Retinal pigment epithelial cell (primary cell): ENCODE data around the gene PLRG1.

Experiments
- DNase-seq: peaks from one replicate; pipeline ENCODE4 v3.0.0-alpha.2; 2010; ENCODE audit warnings: low read depth
- H3K4me3 ChIP-seq: 2 replicates; pipeline ENCODE4 v1.5.1; 2011; ENCODE audit warnings: mild to moderate bottlenecking, low read length, control low read depth, moderate library complexity
- TF ChIP-seq, protein P1 (sequence below): conservative IDR thresholded peaks from 2 replicates; pipeline ENCODE4 v1.5.1; 2011; ENCODE audit warnings: low read depth, low read length, control low read depth, inconsistent platforms

PLRG1 gene

DNA sequence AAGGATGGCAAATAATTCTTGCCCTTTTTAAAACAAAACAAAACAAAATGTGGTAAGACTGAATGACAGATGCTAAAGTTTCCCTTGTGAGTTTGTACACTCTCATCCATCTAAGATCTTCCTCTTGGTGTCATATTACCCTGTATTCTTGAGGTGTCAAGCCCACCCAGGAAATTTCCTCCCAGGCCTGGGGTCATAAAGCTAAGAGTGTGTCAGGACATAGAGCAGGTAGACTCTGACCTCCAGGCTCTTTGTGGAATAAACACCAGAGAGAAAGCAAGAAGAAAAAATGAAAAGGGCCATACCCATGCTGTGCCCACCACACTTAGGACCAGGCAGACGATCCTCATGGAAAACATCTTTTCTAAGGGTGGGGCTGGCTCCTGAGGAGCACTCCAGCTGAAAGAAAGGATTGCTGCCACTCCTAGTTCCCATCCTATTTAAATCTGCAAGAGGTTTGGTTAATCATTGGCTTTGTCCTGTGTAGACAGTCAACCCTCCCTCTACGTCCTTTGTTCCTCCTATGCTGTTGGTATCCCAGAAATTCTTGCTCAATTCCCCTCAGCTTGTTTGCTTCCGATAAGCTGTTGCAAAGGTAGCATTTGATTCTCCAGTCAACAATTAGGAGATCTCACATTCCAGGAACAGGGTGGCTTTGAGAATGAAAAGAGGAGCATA lies 40.3 kb upstream of the PLRG1 start, which contains the start of gene FGA:
FGA (minus strand) TSS at position 414 of the 678 bp plus-strand sequence; CDS start at position 359, 55 bp downstream.
- H3K4me3 ChIP-seq: no peak within 1 kb of the TSS
- DNase-seq: no peak
- TF ChIP-seq, protein P1, sequence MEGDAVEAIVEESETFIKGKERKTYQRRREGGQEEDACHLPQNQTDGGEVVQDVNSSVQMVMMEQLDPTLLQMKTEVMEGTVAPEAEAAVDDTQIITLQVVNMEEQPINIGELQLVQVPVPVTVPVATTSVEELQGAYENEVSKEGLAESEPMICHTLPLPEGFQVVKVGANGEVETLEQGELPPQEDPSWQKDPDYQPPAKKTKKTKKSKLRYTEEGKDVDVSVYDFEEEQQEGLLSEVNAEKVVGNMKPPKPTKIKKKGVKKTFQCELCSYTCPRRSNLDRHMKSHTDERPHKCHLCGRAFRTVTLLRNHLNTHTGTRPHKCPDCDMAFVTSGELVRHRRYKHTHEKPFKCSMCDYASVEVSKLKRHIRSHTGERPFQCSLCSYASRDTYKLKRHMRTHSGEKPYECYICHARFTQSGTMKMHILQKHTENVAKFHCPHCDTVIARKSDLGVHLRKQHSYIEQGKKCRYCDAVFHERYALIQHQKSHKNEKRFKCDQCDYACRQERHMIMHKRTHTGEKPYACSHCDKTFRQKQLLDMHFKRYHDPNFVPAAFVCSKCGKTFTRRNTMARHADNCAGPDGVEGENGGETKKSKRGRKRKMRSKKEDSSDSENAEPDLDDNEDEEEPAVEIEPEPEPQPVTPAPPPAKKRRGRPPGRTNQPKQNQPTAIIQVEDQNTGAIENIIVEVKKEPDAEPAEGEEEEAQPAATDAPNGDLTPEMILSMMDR: no peak

DNA sequence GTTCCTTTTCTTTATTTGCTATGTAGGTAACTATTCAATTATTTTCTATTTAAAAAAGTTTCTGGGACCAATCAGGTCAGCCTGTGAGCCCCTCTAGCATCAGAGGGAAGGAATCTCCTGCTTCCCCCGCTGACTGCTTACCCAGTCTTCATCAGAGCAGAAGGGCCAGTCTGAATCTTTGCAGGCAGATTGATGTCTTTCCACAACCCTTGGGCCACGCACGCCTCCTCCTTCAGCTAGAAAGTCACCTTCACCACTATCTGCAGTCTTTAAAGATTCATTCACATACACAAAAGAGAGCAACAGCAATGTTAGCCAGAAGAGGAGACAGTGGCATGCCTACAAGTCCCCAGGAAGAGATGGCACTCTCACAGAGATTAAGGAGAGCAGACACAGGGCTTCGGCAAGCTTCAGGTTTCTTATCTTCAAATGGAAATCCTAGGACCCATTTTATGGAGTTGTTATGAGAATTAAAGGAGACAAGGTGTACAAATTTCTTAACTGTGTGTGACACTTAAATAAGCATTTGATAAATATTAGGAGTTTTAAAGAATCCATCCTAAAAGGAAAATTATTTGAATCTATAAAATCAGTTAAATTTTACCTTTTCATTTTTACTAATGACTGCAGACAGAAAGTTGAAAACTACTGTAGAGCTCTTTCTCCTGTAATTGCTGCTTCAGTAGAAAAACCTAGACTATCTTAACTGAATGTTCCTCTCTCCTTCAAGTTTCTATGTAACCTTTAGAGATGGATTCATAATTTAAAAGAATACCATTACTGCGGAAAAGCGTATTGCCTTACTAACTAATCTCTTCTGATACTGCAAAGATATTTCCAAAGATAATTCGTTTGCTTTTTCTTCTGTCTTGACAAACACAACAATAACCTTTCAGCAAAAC lies 39.3 kb upstream of the PLRG1 start:
- H3K4me3 ChIP-seq: no peak overlapping the region
- TF ChIP-seq, protein P1: no peak

DNA sequence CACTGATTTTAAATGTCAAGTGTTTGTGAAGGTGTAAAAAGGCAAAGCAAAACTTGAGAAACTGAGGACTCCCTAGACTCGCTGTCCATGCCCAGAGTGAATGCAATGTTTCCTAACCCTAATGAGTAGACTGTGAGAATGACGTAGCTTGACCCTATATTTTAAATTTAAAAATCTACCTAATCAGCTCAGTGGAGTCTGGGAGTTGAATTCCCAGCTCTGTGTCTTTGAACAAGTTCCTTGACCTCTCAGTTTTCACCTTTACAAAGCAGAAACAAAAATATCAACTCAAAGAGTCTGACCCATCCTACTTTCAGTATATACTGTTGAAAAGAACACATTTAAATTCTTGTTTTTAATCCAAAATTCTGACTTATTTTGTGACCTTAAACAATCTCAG lies 38.0 kb upstream of the PLRG1 start:
- no peak overlapping the region for H3K4me3 ChIP-seq
- TF ChIP-seq, protein P1: no peak
- no peak for DNase-seq

More for the DNA sequence above, 39.3 kb upstream of the PLRG1 start:
- no peak for DNase-seq

DNA sequence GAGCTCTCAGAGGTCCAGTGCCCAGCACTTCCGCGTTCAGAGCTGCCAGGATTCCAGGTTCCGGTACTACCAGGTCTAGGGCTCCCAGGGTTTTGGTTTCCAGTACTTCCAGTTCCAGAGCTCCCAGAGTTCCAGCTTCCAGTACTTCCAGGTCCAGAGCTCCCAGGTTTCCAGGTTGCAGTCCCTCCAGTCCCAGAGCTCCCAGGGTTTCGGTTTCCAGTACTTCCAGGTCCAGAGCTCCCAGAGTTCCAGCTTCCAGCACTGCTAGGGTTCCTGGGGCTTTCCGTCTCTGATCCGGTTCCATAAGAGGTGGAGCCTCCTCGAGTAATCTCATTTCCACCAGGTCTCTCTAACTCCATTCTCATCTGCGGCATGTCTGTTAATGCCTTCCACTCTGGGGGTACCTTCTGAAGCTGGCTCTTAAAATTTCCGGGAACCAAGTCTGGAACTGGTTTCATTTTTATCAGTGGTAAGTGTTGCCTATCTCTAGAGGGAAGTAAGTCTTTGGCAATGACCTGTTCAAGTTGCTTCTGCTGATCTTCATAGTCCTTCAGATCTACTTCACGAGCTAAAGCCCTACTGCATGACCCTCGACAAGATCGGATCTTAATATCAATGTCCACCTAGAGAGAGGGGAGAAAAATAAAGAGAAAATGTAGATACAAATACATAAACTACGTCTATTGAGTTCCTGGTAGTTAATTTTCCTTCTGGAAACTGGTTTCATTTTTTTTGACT lies 36.3 kb upstream of the PLRG1 start:
- TF ChIP-seq, protein P1: no peak
- no peak overlapping the region for H3K4me3 ChIP-seq
- DNase-seq: no peak

DNA sequence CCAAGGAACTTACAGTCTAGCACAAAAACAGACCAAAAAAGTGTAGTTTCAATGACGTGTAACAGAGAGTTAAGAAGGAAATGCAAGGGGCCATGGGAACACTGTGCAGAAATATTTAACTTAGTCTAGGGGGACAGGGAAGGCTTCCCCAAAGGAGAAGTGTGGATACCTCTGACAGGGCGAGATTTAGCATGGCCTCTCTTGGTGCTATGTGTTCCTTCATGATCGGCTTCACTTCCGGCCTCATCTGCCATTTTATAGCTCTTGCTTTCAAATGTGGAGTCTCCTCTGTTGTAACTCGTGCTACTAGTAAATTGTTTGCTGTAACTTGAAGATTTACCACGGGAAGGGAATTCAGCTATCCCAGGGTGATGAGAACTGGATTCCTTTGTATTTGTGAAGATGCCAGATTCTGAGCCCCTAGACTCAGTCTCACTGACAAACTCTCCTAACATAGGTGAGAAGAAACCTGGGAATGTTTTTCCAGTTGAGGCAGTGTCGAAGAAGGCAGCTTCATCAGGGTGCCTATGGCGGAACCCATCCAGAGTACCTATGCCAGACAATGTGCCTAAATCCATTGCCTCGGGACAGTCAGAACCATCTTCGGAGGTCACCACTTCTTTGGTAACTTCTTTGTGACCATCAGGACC lies 35.3 kb upstream of the PLRG1 start:
- DNase-seq: no peak
- no peak overlapping the region for H3K4me3 ChIP-seq
- TF ChIP-seq, protein P1: no peak

DNA sequence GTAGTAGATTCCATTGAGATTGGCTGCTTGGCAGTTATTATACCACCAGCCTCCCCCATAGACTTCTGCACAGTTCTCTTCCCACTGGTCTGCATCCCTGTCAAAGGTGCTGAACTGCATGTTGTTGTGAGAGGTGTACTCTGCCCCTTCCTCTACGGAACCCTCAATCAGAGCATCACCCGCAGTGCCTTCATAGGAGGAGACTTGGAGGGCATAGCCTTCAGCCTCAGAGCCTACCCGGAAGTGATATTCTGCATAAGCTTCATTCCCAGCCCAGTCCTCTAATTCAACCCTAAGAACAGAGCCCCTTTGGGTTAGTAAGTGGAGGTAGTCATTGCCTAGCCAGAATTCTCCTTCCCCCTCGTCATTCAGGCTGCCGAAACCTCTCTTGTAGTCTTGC lies 34.1 kb upstream of the PLRG1 start:
- no peak overlapping the region for H3K4me3 ChIP-seq
- DNase-seq: no peak
- TF ChIP-seq, protein P1: no peak
